ENCODE measurements around the gene UGT8. TPM values are rescaled to one million over a fixed set of nuclear protein-coding genes. Genes with fewer than 3 reads are reported as not detected.
"Not testable (repeated sequence)": the region's sequence is repeated elsewhere in the genome, so short reads cannot be mapped to it uniquely, and the experiment has no call there.

The UGT8 gene
- total RNA-seq, 1 donor from 2014 or later = 6.4 TPM

- DNase-seq (ENCODE audit: low read depth) (no peak), FAIRE-seq (no peak)
- Histone ChIP-seq H2AFZ (ENCODE audit: low read depth, low read length) (no peak overlapping the region), H3K4me1 (ENCODE audit: insufficient read depth, low read length) (no peaks in the 10 kb centered on the region), H3K79me2 (ENCODE audit: insufficient read depth, low read length) (no peaks in the 10 kb centered on the region), H3K27me3 (ENCODE audit: insufficient read depth, low read length) (no peaks in the 10 kb centered on the region), H3K36me3 (ENCODE audit: insufficient read depth, low read length) (no peaks in the 10 kb centered on the region), H3K27ac (ENCODE audit: low read depth, low read length) (no peak overlapping the region), H3K4me3 (ENCODE audit: insufficient read depth, low read depth, low read length) (no peak overlapping the region), H3K9me3 (ENCODE audit: insufficient read depth, low read depth, low read length) (no peaks in the 10 kb centered on the region), H4K20me1 (ENCODE audit: insufficient read depth, low read length) (no peaks in the 10 kb centered on the region), H3K4me2 (ENCODE audit: low read length) (no peak overlapping the region), H3K9ac (ENCODE audit: low read length) (no peak overlapping the region)
- Mint-ChIP-seq H3K9me3 (ENCODE audit: unreplicated experiment) (peaks cover 22% of the 10 kb centered on the region), H3K27me3 (ENCODE audit: low read depth, unreplicated experiment) (no peaks in the 10 kb centered on the region), H3K4me3 (ENCODE audit: unreplicated experiment) (no peak overlapping the region), H3K4me1 (ENCODE audit: low read depth, unreplicated experiment) (no peaks in the 10 kb centered on the region), H3K27ac (ENCODE audit: unreplicated experiment) (no peak overlapping the region), H3K36me3 (ENCODE audit: low read depth, unreplicated experiment) (no peaks in the 10 kb centered on the region)
- TF ChIP-seq CTCF (IDR thresholded peaks at IDR 0.05; ENCODE audit: insufficient read depth, low read depth, low read length) (no peak), EZH2 (IDR thresholded peaks at IDR 0.05; ENCODE audit: insufficient read depth, low read length) (no peak)
Observed at GRCh38 chr4:114582621-114583020, 16.0 kb upstream of the UGT8 start.

GRCh38 chr4:114588305-114588704 lies 10.3 kb upstream of the UGT8 start:
- no peaks in the 10 kb centered on the region for H3K4me1 ChIP-seq (ENCODE audit: insufficient read depth, low read length)
- H3K4me3 ChIP-seq (ENCODE audit: insufficient read depth, low read depth, low read length) = no peak overlapping the region
- no peaks in the 10 kb centered on the region for H4K20me1 ChIP-seq (ENCODE audit: insufficient read depth, low read length)
- H3K9ac ChIP-seq (ENCODE audit: low read length) = no peak overlapping the region
- H3K27ac Mint-ChIP-seq (ENCODE audit: unreplicated experiment) = no peak overlapping the region
- no peak overlapping the region for H3K4me2 ChIP-seq (ENCODE audit: low read length)
- H3K27me3 Mint-ChIP-seq (ENCODE audit: low read depth, unreplicated experiment) = peaks cover under 1% of the 10 kb centered on the region
- H3K9me3 Mint-ChIP-seq (ENCODE audit: unreplicated experiment) = no peaks in the 10 kb centered on the region
- no peaks in the 10 kb centered on the region for H3K27me3 ChIP-seq (ENCODE audit: insufficient read depth, low read length)
- no peak overlapping the region for H3K4me3 Mint-ChIP-seq (ENCODE audit: unreplicated experiment)
- DNase-seq (ENCODE audit: low read depth) (no peak), FAIRE-seq (no peak)
- H3K9me3 ChIP-seq (ENCODE audit: insufficient read depth, low read depth, low read length) = no peaks in the 10 kb centered on the region
- no peaks in the 10 kb centered on the region for H3K4me1 Mint-ChIP-seq (ENCODE audit: low read depth, unreplicated experiment)
- H3K36me3 Mint-ChIP-seq (ENCODE audit: low read depth, unreplicated experiment) = no peaks in the 10 kb centered on the region
- TF ChIP-seq CTCF (IDR thresholded peaks at IDR 0.05; ENCODE audit: insufficient read depth, low read depth, low read length) (no peak), EZH2 (IDR thresholded peaks at IDR 0.05; ENCODE audit: insufficient read depth, low read length) (no peak)
- H3K27ac ChIP-seq (ENCODE audit: low read depth, low read length) = no peak overlapping the region
- H3K79me2 ChIP-seq (ENCODE audit: insufficient read depth, low read length) = no peaks in the 10 kb centered on the region
- H2AFZ ChIP-seq (ENCODE audit: low read depth, low read length) = no peak overlapping the region
- H3K36me3 ChIP-seq (ENCODE audit: insufficient read depth, low read length) = no peaks in the 10 kb centered on the region

- H3K27ac Mint-ChIP-seq (ENCODE audit: unreplicated experiment); H3K27ac ChIP-seq (ENCODE audit: low read depth, low read length); H3K4me1 Mint-ChIP-seq (ENCODE audit: low read depth, unreplicated experiment); H3K36me3 ChIP-seq (ENCODE audit: insufficient read depth, low read length); FAIRE-seq; H3K4me3 Mint-ChIP-seq (ENCODE audit: unreplicated experiment); H3K36me3 Mint-ChIP-seq (ENCODE audit: low read depth, unreplicated experiment); H3K4me2 ChIP-seq (ENCODE audit: low read length); H3K4me1 ChIP-seq (ENCODE audit: insufficient read depth, low read length); H3K27me3 ChIP-seq (ENCODE audit: insufficient read depth, low read length); H3K9me3 ChIP-seq (ENCODE audit: insufficient read depth, low read depth, low read length); H3K79me2 ChIP-seq (ENCODE audit: insufficient read depth, low read length); DNase-seq (ENCODE audit: low read depth); H3K9ac ChIP-seq (ENCODE audit: low read length); H3K27me3 Mint-ChIP-seq (ENCODE audit: low read depth, unreplicated experiment); H2AFZ ChIP-seq (ENCODE audit: low read depth, low read length); H3K4me3 ChIP-seq (ENCODE audit: insufficient read depth, low read depth, low read length); H4K20me1 ChIP-seq (ENCODE audit: insufficient read depth, low read length): not testable (repeated sequence)
- H3K9me3 Mint-ChIP-seq (ENCODE audit: unreplicated experiment) = peaks cover 10% of the 10 kb centered on the region
Observed at GRCh38 chr4:114590360-114590759, 8.2 kb upstream of the UGT8 start.

All from astrocyte (in vitro differentiated cells and primary cell).